DMS53 treated with DMSO at 0.1 percent for 48 hours (cell line): ENCODE results near the gene BTG3.

Experiments used
- DNase-seq: peaks from one replicate; lab custom pipeline; 2025; ENCODE audit not compliant: unreplicated experiment; lab: John Stamatoyannopoulos, UW

The BTG3 gene, protein sequence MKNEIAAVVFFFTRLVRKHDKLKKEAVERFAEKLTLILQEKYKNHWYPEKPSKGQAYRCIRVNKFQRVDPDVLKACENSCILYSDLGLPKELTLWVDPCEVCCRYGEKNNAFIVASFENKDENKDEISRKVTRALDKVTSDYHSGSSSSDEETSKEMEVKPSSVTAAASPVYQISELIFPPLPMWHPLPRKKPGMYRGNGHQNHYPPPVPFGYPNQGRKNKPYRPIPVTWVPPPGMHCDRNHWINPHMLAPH

DNA sequence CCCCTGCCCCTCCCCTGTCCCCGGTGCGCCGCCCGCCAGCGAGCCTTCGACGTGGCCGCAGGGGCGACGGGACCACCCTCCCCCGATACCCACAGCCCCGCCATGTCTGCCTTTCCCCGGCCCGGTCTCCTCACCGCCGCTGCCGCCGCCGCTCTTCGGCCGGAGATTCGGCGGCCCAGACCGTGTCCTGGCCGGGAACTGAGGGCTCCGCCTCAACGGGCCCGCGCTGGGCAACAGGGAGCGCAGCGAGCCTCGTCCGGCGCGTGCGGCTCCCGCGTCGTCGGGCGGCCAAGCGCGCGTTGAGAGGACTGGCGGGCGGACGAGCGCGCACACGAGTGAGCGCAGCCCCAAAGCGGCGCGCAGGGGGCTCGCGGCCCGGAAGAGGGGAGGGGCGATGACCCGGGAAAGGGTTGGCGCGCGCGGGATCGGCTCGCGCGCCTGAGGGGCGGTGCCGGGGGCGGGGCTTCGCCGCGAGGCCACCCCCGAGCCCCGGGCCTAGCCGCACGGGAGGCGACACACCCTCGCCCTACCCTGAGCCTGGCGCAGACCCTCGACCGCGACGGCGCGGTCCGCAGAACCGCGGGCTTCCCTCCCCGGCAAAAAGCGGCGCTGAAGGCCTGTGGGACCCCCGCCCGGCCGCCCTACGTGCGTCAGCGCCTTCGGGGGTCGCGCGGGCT lies at the start of gene BTG3:
BTG3 (minus strand) TSS at position 337 of the 677 bp plus-strand sequence. CDS start 3,757 bp downstream, outside the sequence.
- peak; percentile 37 for DNase-seq

DNA sequence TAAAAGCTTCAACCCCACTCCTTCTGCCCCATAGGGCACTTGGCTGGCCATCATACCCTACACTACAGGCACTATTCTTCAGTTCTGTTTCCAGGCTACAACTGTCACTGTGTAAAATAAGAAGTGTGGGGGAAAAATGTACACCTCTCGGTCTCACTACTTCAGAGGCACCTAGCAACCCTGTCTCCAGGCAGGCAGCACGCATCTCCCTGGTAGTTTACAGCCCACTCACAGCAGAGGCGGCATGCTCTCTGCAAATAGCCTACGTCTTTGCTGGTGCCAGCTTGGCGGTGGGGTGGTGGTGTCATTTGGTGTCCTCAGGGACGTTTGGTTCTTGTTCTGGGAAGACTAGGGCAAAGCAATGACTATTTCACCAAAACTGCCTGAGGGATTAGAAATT lies 48.2 kb upstream of the BTG3 start:
- DNase-seq, result no peak

DNA sequence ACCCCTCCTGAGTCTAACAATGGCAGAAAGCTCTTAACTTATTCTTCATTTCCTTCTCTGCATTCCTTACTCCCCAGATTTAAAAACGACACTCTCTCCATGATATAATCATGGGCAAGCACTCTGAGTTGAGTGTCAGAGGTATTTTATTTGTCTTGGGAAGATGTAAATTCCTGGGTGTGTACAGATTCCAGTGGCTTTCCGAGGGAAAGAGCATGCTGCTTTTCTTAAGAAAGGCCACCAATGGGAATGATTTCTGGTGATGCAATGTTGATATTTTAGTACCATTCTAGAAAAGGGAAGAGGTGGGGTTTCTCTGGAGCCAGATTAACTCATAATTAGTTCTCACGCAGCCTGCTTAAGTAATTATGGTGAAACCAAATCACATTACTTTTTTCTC lies 47.8 kb upstream of the BTG3 start:
- no peak for DNase-seq

DNA sequence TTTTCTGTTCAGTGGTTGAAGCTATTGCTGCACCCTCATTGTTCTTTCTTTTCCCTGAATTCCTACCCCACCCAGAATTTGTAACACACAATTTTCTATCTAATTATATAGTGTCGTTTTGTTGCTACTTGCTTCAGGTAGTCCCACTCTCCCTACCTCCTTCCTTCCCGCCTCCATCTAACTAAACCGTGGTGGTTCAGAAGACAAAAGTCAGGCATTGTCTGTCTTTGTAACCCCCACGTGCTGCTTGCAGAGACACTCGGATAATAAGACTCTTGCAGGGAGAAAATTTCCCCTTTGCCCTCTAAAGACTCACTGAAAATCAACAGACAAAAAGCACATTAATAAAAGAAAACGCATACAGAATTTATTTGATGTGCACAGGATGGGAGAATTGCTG lies 46.2 kb upstream of the BTG3 start:
- no peak for DNase-seq

DNA sequence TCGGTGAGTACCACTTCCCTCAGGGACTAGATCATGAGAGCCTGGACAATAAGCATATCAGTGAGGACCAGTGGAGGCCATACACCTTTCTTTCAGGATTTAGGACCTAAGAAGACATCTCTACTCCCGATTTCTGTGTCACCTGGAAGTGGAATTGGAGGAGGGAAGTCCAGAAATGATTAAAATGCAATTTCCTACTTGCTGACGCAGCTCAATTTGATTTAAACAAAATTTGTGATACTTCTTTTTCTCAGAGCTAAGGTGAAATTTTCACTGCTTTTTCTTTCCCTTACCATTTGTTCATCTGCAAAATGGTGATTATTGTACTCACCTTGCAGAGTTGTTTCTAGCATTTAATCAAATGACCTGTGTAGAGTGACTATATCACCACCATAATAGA lies 38.8 kb upstream of the BTG3 start:
- no peak for DNase-seq

DNA sequence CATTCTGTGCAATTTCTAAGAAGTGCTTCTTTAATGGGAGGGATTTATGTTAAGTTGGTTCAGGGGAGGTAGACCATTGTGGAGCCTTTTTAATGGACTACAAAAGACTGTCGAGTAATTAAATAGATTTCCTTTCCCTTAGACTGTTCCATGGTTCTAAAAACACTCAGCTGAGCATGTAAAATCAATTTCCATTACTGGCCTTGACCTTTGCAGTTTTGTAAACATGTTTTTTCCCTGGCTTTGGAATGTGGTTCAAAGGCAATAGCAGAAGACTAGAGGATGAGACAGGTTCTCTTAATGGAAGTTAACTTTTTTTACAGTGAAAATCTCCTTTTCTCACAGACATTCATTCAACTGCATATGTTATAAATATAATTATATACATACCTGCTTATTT lies 37.6 kb upstream of the BTG3 start:
- no peak for DNase-seq

DNA sequence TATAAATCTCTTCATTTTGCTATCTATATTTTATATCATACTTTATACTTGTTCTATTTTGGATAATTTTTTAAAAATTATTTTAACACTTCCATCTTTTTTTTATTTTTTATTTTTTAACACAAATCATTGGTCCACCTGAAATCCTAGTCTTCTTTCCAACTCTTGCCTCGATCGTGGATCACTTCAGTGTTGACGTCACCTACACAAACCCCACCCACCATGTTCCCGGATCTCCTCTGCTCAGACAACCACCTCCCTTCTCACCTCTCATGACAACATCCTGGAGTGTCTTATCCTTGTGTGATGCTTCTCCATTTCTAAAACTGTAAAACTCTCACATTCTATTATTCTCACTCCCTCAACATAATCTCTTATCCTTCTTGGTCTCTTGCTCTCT lies 34.1 kb upstream of the BTG3 start:
- no peak for DNase-seq

DNA sequence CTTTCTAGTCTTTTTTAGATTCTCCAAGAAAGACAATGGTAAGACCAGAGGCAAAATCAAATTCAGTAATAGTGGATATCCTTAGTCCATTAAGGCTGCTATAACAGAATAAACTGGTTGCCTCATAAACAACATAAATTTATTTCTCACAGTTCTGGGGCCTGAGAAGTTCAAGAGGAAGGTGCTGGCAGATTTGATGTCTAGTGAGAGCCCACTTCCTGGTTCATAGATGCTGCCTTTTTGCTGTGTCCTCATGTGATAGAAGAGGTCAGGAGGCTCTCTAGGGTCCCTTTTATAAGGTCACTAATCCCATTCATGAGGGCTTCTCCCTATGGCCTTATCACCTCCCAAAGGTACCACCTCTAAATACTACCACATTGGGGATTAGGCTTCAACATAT lies 31.5 kb upstream of the BTG3 start:
- no peak for DNase-seq

DNA sequence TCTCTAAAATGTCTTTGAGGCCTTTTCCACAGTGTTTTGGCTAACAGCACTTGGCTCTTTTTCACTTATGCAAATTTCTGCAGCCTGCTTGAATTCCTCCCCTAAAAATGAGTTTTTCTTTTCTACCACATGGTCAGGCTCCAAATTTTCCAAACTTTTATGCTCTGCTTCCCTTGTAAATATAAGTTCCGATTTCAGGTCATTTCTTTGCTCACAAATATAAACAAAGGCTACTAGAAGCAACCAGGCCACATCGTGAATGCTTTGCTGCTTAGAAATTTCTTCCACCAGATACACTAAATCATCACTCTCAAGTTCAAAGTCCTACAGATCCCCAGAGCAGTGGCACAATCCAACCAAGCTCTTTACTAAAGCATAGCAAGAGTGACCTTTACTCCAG lies 28.1 kb upstream of the BTG3 start:
- no peak for DNase-seq

DNA sequence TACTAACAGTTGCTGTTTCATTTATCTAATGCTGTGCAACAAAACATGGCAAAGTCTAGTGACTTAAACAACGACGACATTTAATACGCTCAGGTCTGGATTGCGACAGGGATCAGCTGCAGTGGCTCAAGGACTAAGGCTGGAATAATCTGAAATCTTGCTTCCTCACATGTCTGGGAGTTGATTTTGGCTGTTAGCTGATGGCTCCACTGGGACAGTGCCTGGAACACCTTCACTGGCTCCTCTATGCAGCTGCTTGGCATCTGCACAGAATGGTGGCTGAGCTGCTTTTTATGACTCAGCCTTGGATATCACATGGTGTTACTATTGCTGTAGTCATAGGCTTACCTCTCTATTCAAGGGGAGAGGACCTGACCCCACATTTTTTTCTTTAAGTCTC lies 24.0 kb upstream of the BTG3 start:
- DNase-seq, result no peak

DNA sequence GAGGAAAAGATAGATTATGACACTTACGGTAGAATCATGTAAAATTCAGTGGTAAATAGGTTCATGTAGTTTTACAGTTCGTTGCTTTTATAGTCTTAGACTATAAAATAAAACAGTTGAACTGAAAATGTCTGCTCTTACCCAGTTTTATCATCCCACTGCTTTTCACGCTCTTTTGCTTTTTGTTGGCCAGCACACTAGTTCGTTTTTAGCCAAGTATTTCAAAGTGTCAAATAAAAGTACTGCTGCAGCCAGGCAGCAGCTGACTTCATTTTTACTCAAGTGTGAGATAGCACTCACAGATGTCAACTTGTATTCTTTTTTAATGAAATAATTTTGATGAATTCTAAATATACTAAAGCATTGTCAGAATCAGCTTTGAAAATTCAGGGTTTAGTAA lies 18.5 kb upstream of the BTG3 start:
- DNase-seq, result no peak

DNA sequence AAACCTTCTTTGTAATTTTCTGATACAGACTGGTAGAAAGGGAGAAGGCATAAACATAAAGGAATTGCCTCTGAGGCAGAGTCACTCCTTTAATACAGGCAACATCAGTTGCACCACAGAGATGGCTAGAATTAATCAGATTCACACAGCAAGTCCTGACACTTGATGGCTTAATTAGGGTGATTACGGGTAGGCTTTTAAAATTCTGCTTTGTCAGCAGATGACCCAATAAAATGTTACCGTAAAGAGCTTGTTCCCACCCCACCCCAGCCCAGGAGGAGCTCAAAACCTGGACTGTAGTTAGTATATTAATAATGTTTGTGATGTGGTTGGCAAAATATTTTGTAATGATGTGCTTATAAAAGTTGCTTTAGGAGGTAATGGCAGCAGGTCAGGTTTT lies 9.3 kb upstream of the BTG3 start:
- DNase-seq, result no peak

DNA sequence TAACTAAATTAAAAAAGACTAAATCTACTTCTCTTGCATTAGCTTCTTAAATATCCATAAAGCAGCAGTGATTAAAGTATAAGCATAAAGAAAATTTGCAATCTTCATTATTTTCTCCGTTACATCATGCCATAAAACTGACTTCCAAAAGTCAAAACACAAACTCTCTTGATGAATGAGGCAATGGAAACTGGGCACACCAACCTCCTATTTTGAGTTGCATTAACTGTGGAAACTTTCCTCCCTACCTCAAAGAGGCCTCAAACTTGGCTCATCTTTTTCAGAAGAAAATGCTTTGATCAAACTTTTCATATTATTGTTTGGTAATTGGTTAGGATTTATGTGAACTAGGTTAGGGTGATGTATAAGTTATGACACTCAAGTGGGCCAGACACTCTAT lies 4.1 kb upstream of the BTG3 start:
- DNase-seq, result no peak

DNA sequence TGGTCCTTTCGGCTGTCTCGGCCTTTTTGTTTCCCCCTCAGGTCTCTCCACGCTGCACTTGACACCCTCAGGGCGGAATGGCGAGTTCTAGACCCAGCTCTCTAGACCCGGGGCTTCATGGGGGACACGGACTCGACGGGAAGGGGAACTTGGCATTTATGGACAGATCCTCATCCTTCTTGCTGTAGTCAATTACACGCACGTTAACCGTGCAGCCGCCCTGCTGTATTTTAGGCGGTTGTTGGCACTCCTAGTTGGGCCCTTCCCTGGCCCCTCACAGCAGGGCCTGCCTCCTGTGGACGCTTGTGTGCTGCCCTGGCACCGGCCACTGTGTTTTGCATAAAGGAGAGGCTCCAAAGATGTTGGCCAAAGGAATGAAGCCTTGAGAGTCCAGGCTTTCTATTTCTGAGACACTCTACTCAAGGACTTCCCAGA lies 558 bp upstream of the BTG3 start:
- DNase-seq, result no peak

DNA sequence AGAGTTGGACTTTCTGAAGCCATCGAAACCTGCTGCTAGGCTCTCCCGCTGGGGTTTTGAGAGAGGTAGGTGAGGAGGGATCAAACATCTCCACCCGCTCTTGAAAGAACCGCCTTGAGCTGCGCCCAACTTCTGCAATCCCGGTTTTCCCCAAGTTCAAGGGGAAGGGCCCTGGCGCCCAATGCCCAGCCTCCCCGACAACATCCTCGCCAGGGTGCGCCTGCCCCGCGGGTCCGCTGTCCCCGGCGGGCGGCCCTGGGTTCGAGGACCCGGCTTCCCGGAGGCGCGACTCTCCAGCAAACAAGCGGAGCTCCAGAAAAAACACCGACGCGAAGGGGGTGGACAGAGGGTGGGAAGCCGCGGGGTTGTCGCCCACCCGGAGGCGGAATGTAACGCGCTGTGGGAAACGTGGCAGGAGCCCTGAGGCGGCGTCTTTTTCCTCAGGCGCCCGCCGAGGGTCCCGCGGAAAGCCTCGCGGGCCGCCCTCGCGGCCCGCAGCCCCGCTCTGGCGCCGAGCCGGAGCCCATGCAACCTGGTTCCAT lies 607 bp downstream of the BTG3 start:
- no peak for DNase-seq

DNA sequence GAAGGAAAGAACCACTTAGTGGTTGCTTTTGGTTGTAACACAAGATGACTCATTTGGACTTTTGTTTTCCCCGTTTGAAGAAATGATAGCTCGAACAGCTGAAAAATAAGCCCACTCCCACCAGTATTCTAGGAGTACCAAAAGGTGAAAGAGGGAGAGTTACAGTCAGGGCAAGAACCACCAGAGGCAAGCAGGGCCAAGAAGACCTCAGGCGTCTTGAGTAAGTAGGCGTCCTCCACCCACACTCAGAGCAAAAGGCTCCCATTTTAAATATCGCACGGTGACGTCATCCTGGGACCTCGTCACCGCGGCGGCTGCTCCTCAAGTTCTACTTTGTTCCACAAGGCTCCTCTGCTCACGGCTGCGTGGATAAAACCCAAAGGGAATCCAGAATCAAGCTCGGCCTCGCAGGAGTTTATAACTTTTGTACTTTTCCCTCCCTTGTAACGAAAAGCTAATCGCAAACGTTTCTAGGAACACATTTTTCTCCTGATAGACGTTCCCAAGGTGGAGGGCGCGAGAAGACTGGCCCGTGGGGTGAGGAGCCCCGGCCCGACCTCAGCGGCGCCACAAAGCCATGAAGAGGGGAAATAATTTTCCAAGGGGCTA lies 1.2 kb downstream of the BTG3 start:
- peak; percentile 4 for DNase-seq

DNA sequence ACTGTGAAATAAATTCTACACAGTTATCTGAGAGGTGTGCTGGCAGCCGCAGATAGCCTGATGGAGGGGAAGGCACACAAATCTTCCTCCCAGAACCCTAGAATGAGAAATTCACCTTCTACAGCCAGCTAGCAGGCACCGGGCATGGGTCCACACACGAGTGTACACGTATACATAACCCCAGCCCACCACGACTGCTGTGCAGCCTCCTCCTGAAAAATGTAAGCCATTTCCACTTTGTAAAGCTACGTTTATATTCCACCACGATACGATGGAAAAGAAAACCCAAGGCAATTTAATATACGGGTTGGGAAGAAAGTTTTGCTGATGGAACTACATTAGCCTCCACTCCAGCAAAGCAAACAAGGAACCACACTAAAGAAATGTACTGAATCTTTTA lies 1.8 kb downstream of the BTG3 start:
- DNase-seq, result no peak

DNA sequence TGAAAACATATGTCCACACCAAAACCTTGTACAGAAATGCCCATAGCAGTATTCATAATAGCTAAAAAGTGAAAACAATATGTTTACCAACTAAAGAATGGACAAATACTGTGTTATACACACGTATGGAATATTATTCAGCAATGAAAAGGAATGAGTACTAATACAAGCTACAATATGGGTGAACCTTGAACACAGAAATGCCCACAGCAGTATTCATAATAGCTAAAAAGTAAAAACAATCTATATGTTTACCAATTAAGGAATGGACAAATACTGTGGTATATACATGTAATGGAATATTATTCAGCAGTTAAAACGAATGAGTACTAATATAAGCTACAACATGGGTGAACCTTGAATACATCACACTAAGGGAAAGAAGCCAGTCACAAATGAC lies 3.0 kb downstream of the BTG3 start:
- no peak for DNase-seq

DNA sequence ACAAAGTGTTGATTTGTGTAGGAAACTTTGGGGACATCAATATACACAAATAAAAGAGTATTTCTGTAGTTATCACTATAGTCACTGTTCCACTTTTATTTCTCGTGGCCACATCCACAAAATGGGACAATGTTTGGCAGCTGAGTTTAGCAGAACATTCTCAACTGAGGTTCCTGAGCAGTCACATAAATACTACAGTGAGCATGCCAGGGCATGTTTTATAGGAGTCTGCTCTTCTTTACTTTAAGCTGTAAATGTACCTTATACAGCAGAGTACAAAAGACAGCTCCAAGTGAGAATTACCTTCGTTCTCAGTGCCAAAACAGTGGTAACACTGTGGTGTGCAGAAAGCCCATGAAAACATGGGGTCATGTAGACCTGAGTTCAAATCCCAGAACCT lies 5.0 kb downstream of the BTG3 start:
- no peak for DNase-seq

DNA sequence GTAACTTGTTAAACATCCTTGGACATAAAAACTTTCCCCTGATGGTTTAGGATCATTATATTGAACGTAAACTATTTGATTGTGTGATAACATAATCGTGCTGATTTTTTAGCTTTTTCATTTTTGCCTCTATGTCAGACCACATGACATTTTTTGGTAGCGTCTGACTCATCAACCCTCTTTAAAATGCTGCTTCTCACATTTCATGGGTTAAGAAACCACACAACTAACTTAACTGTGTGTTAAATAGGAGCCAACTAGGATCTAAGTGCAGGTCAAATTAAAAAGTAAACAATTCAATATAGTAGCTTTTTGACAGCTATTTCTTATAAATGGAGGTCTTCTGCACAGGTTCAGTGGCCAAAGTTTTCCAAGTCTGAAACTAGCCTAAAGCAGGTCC lies 9.8 kb downstream of the BTG3 start:
- DNase-seq, result no peak

DNA sequence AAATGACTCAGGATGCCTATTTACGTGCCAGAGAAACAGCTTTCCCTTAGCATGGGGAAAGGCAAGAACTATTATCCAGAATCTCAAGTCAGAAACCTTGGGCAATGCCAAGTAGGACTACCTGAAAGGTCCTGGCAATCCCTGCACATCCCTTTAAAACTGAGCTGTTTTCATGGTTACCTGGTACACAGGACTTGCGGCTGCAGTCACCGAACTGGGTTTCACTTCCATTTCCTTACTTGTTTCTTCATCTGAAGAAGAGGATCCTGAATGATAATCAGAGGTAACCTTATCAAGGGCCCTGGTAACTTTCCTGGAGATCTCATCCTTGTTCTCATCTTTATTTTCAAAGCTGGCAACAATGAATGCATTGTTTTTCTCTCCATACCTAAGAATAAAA lies 14.3 kb downstream of the BTG3 start:
- DNase-seq, result no peak

DNA sequence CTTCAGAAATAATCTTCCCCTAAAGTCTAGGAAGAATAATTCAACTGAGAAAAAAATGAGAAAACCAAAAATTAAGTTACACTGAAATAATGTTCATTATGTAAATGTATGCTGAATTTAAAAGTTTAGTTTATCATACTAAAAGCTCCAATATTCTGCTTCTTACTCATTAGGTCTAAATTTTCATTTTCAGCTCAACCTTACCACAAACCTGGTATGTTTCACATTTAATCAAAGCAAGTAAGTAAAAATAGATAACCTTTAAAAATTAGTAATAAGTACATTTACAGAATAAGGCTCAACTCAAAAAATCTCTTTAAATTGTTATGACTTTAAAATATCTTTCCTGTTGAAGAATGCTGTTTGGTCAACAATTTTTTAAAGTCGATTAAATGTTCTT lies 15.0 kb downstream of the BTG3 start:
- DNase-seq, result no peak
